ENCODE measurements around the gene MFSD1.

The MFSD1 gene

GRCh38 chr3:158801696-158802408, at the start of gene MFSD1:
TSS of gene MFSD1 (plus strand) at chr3:158802054. CDS start at chr3:158802153, 99 bp downstream.
- DNase-seq (ENCODE audit: extremely low read depth in 1 of 2, low read depth in 1 of 2) = peak; percentile 81 to 86

- DNase-seq (ENCODE audit: extremely low read depth in 1 of 2, low read depth in 1 of 2) = no peak
These were observed 48.0 kb upstream of the MFSD1 start for GRCh38 chr3:158753854-158754253.

GRCh38 chr3:158755421-158755820, 46.4 kb upstream of the MFSD1 start:
- DNase-seq (ENCODE audit: extremely low read depth in 1 of 2, low read depth in 1 of 2) = no peak

GRCh38 chr3:158761350-158761749, 40.5 kb upstream of the MFSD1 start:
- no peak for DNase-seq (ENCODE audit: extremely low read depth in 1 of 2, low read depth in 1 of 2)

GRCh38 chr3:158762701-158763100, 39.2 kb upstream of the MFSD1 start:
- no peak for DNase-seq (ENCODE audit: extremely low read depth in 1 of 2, low read depth in 1 of 2)

- DNase-seq (ENCODE audit: extremely low read depth in 1 of 2, low read depth in 1 of 2) = no peak
These were observed 38.4 kb upstream of the MFSD1 start for GRCh38 chr3:158763421-158763820.

GRCh38 chr3:158765518-158766205, 36.2 kb upstream of the MFSD1 start:
- no peak for DNase-seq (ENCODE audit: extremely low read depth in 1 of 2, low read depth in 1 of 2)

- DNase-seq (ENCODE audit: extremely low read depth in 1 of 2, low read depth in 1 of 2) = no peak
These were observed 35.5 kb upstream of the MFSD1 start for GRCh38 chr3:158766364-158766763.

- DNase-seq (ENCODE audit: extremely low read depth in 1 of 2, low read depth in 1 of 2) = no peak
These were observed 33.5 kb upstream of the MFSD1 start for GRCh38 chr3:158768361-158768787.

- DNase-seq (ENCODE audit: extremely low read depth in 1 of 2, low read depth in 1 of 2) = no peak
These were observed 32.8 kb upstream of the MFSD1 start for GRCh38 chr3:158768881-158769543.

- DNase-seq (ENCODE audit: extremely low read depth in 1 of 2, low read depth in 1 of 2) = no peak
These were observed 32.3 kb upstream of the MFSD1 start for GRCh38 chr3:158769549-158769948.

- no peak for DNase-seq (ENCODE audit: extremely low read depth in 1 of 2, low read depth in 1 of 2)
These were observed 31.7 kb upstream of the MFSD1 start for GRCh38 chr3:158769952-158770740.

- DNase-seq (ENCODE audit: extremely low read depth in 1 of 2, low read depth in 1 of 2) = no peak
These were observed 31.0 kb upstream of the MFSD1 start for GRCh38 chr3:158770741-158771350.

GRCh38 chr3:158771577-158771976, 30.3 kb upstream of the MFSD1 start:
- DNase-seq (ENCODE audit: extremely low read depth in 1 of 2, low read depth in 1 of 2) = no peak

GRCh38 chr3:158771982-158772381, 29.9 kb upstream of the MFSD1 start:
- DNase-seq (ENCODE audit: extremely low read depth in 1 of 2, low read depth in 1 of 2) = no peak

GRCh38 chr3:158773166-158773565, 28.7 kb upstream of the MFSD1 start:
- no peak for DNase-seq (ENCODE audit: extremely low read depth in 1 of 2, low read depth in 1 of 2)

- no peak for DNase-seq (ENCODE audit: extremely low read depth in 1 of 2, low read depth in 1 of 2)
These were observed 27.7 kb upstream of the MFSD1 start for GRCh38 chr3:158773845-158774830.

GRCh38 chr3:158774965-158775364, 26.9 kb upstream of the MFSD1 start:
- no peak for DNase-seq (ENCODE audit: extremely low read depth in 1 of 2, low read depth in 1 of 2)
